Coronary artery (tissue), 2 donors: ENCODE data around the gene PLXNA4.

Source experiments
- DNase-seq: peaks from one replicate; pipeline ENCODE4 v3.0.0-alpha.2; 2017; ENCODE audit warnings: low spot score
- H3K27ac ChIP-seq, 2 donors: fragments of 200-600 bp; sonication (generic); one replicate each; pipeline ENCODE4 v1.5.1; 2016 to 2019
- H3K4me3 ChIP-seq: fragments of 200-600 bp; sonication (generic); 2 replicates; pipeline ENCODE4 v1.5.1; 2016; ENCODE audit warnings: mild to moderate bottlenecking, moderate library complexity
- CTCF ChIP-seq: fragments of 200-600 bp; sonication (generic); IDR thresholded peaks from one replicate; pipeline ENCODE4 v1.5.1; 2019; ENCODE audit warnings: antibody characterized with exemption

PLXNA4 gene

GRCh38 chr7:132564849-132565248 lies 11.4 kb downstream of the PLXNA4 start:
- no peak for DNase-seq
- Histone ChIP-seq H3K4me3 (no peak overlapping the region), H3K27ac (no peak overlapping the region)
- TF ChIP-seq CTCF: no peak

- H3K27ac ChIP-seq: no peak overlapping the region
- H3K4me3 ChIP-seq: no peak overlapping the region
- no peak for DNase-seq
- no peak for TF ChIP-seq CTCF
These were observed 12.2 kb downstream of the PLXNA4 start for GRCh38 chr7:132564090-132564489.

- no peak overlapping the region for H3K27ac ChIP-seq
- no peak overlapping the region for H3K4me3 ChIP-seq
- no peak for DNase-seq
- TF ChIP-seq CTCF: no peak
These were observed 13.6 kb downstream of the PLXNA4 start for GRCh38 chr7:132562690-132563089.

- DNase-seq: no peak
- H3K27ac ChIP-seq: no peak overlapping the region
- no peak overlapping the region for H3K4me3 ChIP-seq
- TF ChIP-seq CTCF: no peak
These were observed 14.5 kb downstream of the PLXNA4 start for GRCh38 chr7:132561763-132562162.

GRCh38 chr7:132560825-132561529 lies 15.3 kb downstream of the PLXNA4 start:
- H3K27ac ChIP-seq: no peak overlapping the region
- H3K4me3 ChIP-seq: no peak overlapping the region
- no peak for TF ChIP-seq CTCF
- DNase-seq: no peak

GRCh38 chr7:132560105-132560504 lies 16.2 kb downstream of the PLXNA4 start:
- no peak for TF ChIP-seq CTCF
- Histone ChIP-seq H3K4me3 (no peak overlapping the region), H3K27ac (no peak overlapping the region)
- no peak for DNase-seq

GRCh38 chr7:132558815-132559214 lies 17.5 kb downstream of the PLXNA4 start:
- no peak for TF ChIP-seq CTCF
- DNase-seq: no peak
- Histone ChIP-seq H3K4me3 (no peak overlapping the region), H3K27ac (no peak overlapping the region)
